Fibroblast of the conjunctiva (primary cell): ENCODE results near the gene ADAMTS9.

ENCODE experiments used
- DNase-seq: peaks from one replicate; pipeline ENCODE4 v3.0.0-alpha.2; 2010; ENCODE audit warnings: low read depth

The ADAMTS9 gene

GRCh38 chr3:64617610-64618009, 70.2 kb downstream of the ADAMTS9 start:
- DNase-seq = no peak

GRCh38 chr3:64616953-64617352, 70.8 kb downstream of the ADAMTS9 start:
- DNase-seq = no peak

GRCh38 chr3:64612916-64613526, 74.8 kb downstream of the ADAMTS9 start:
- no peak for DNase-seq

GRCh38 chr3:64612082-64612860, 75.5 kb downstream of the ADAMTS9 start:
- no peak for DNase-seq

GRCh38 chr3:64608741-64609140, 79.1 kb downstream of the ADAMTS9 start:
- no peak for DNase-seq

GRCh38 chr3:64607032-64607551, 80.7 kb downstream of the ADAMTS9 start:
- DNase-seq = no peak

- no peak for DNase-seq
These were observed 83.5 kb downstream of the ADAMTS9 start for GRCh38 chr3:64604313-64604712.

GRCh38 chr3:64601824-64602223, 86.0 kb downstream of the ADAMTS9 start:
- no peak for DNase-seq

- no peak for DNase-seq
These were observed 87.4 kb downstream of the ADAMTS9 start for GRCh38 chr3:64600246-64600950.

GRCh38 chr3:64599651-64600050, 88.1 kb downstream of the ADAMTS9 start:
- DNase-seq = no peak

GRCh38 chr3:64595253-64595694, 92.5 kb downstream of the ADAMTS9 start:
- peak; percentile 78 for DNase-seq

GRCh38 chr3:64594134-64594533, 93.7 kb downstream of the ADAMTS9 start:
- DNase-seq = no peak

- DNase-seq = no peak
These were observed 94.5 kb downstream of the ADAMTS9 start for GRCh38 chr3:64593350-64593749.

GRCh38 chr3:64591615-64592014, 96.2 kb downstream of the ADAMTS9 start:
- DNase-seq = no peak

- DNase-seq = no peak
These were observed 99.4 kb downstream of the ADAMTS9 start for GRCh38 chr3:64588380-64588779.

- no peak for DNase-seq
These were observed 100.8 kb downstream of the ADAMTS9 start for GRCh38 chr3:64586952-64587351.

- DNase-seq = no peak
These were observed 103.6 kb downstream of the ADAMTS9 start for GRCh38 chr3:64584179-64584578.

GRCh38 chr3:64578797-64579196, 109.0 kb downstream of the ADAMTS9 start:
- no peak for DNase-seq

- DNase-seq = no peak
These were observed 109.6 kb downstream of the ADAMTS9 start for GRCh38 chr3:64578062-64578770.

GRCh38 chr3:64576211-64576775, 111.5 kb downstream of the ADAMTS9 start:
- DNase-seq = no peak

GRCh38 chr3:64575211-64575844, 112.5 kb downstream of the ADAMTS9 start:
- DNase-seq = peak; percentile 4
